GM19238 (cell line): ENCODE data around the gene ADAD1.
"Not testable (repeated sequence)": the region's sequence is repeated elsewhere in the genome, so short reads cannot be mapped to it uniquely, and the experiment has no call there.

Source experiments
- DNase-seq: peaks from one replicate; pipeline ENCODE4 v3.0.0; 2011; ENCODE audit warnings: low spot score; ENCODE audit not compliant: insufficient read length

Gene ADAD1

GRCh38 chr4:122378711-122379110 lies at the start of gene ADAD1:
Gene ADAD1 (plus strand): TSS chr4:122379011. CDS start chr4:122380070, 1,059 bp downstream.
- DNase-seq, result no peak

- no peak for DNase-seq
These were observed 48.8 kb upstream of the ADAD1 start for GRCh38 chr4:122329876-122330565.

GRCh38 chr4:122331195-122331594 lies 47.6 kb upstream of the ADAD1 start:
- no peak for DNase-seq

- no peak for DNase-seq
These were observed 44.0 kb upstream of the ADAD1 start for GRCh38 chr4:122334828-122335227.

GRCh38 chr4:122341886-122342285 lies 36.9 kb upstream of the ADAD1 start:
- no peak for DNase-seq

- DNase-seq, result no peak
These were observed 32.8 kb upstream of the ADAD1 start for GRCh38 chr4:122346036-122346435.

GRCh38 chr4:122346503-122346902 lies 32.3 kb upstream of the ADAD1 start:
- no peak for DNase-seq

GRCh38 chr4:122356317-122356808 lies 22.4 kb upstream of the ADAD1 start:
- no peak for DNase-seq

- DNase-seq, result no peak
These were observed 18.1 kb upstream of the ADAD1 start for GRCh38 chr4:122360754-122361153.

GRCh38 chr4:122364700-122365404 lies 14.0 kb upstream of the ADAD1 start:
- DNase-seq, result no peak

GRCh38 chr4:122368786-122369185 lies 10.0 kb upstream of the ADAD1 start:
- not testable (repeated sequence) for DNase-seq

GRCh38 chr4:122377352-122377751 lies 1.5 kb upstream of the ADAD1 start:
- DNase-seq, result no peak

GRCh38 chr4:122379239-122379638 lies 428 bp downstream of the ADAD1 start:
- DNase-seq, result no peak

- DNase-seq, result no peak
These were observed 4.5 kb downstream of the ADAD1 start for GRCh38 chr4:122383341-122383740.

GRCh38 chr4:122384245-122384644 lies 5.4 kb downstream of the ADAD1 start:
- DNase-seq, result no peak

- no peak for DNase-seq
These were observed 14.5 kb downstream of the ADAD1 start for GRCh38 chr4:122393276-122393675.

GRCh38 chr4:122403861-122404260 lies 25.1 kb downstream of the ADAD1 start:
- DNase-seq, result no peak

- no peak for DNase-seq
These were observed 33.7 kb downstream of the ADAD1 start for GRCh38 chr4:122412547-122412946.

- DNase-seq, result no peak
These were observed 44.4 kb downstream of the ADAD1 start for GRCh38 chr4:122423246-122423645.

- no peak for DNase-seq
These were observed 52.5 kb downstream of the ADAD1 start for GRCh38 chr4:122431351-122431750.

GRCh38 chr4:122434285-122434684 lies 55.5 kb downstream of the ADAD1 start:
- DNase-seq, result no peak

- DNase-seq, result no peak
These were observed 72.0 kb downstream of the ADAD1 start for GRCh38 chr4:122450847-122451246.
